ENCODE data around the gene ZP3.

- no peak for TF ChIP-seq MAX (IDR thresholded peaks at IDR 0.05)
- TF ChIP-seq ZBTB3 (CRISPR knock-in tag; IDR thresholded peaks at IDR 0.05; ENCODE audit: borderline replicate concordance, low read depth) = no peak
- no peak for TF ChIP-seq MBNL3 (CRISPR knock-in tag; conservative IDR thresholded peaks at IDR 0.05)
- no peak for TF ChIP-seq ZFP41 (CRISPR knock-in tag; IDR thresholded peaks at IDR 0.05; ENCODE audit: borderline replicate concordance)
- TF ChIP-seq ZNF383 (CRISPR knock-in tag; IDR thresholded peaks at IDR 0.05; ENCODE audit: borderline replicate concordance) = no peak
- no peak for TF ChIP-seq CTCF (CRISPR knock-in tag; IDR thresholded peaks at IDR 0.05)
- TF ChIP-seq ZNF143 (CRISPR knock-in tag; IDR thresholded peaks at IDR 0.05) = no peak
Observed at GRCh38 chr7:76405738-76406137, 19.0 kb upstream of the ZP3 start.
